H1 (cell line): Measurements from ENCODE around the gene ILF2. TPM values are rescaled to one million over a fixed set of nuclear protein-coding genes. Genes with fewer than 3 reads are reported as not detected.

Experiments
- CHD1 ChIP-seq: IDR thresholded peaks from 2 replicates; pipeline ENCODE4 v1.6.1; 2012; ENCODE audit warnings: low read depth, low read length, improper control_type of control experiment
- CHD2 ChIP-seq: IDR thresholded peaks from 2 replicates; pipeline ENCODE4 v1.6.1; 2012; ENCODE audit warnings: low read length, improper control_type of control experiment
- EGR1 ChIP-seq: IDR thresholded peaks from 2 replicates; pipeline ENCODE4 v1.6.1; 2011; ENCODE audit warnings: low read depth, low read length, borderline replicate concordance
- EP300 ChIP-seq, 2 experiments: IDR thresholded peaks; 1 replicate in 1 of 2; 2 replicates in 1 of 2; pipeline ENCODE4 v1.6.1; 2011 to 2012; ENCODE audit warnings: low read depth in 2 of 2, low read length in 2 of 2, mild to moderate bottlenecking in 2 of 2, borderline replicate concordance in 1 of 2, inconsistent platforms in 1 of 2, moderate library complexity in 1 of 2
- FOSL1 ChIP-seq: IDR thresholded peaks from 2 replicates; pipeline ENCODE4 v1.6.1; 2011; ENCODE audit warnings: mild to moderate bottlenecking, low read depth, low read length, moderate library complexity; ENCODE audit not compliant: insufficient read depth
- GABPA ChIP-seq: IDR thresholded peaks from 2 replicates; pipeline ENCODE4 v1.6.1; 2011; ENCODE audit warnings: mild to moderate bottlenecking, low read length, moderate library complexity, borderline replicate concordance; ENCODE audit not compliant: insufficient read depth
- KDM1A ChIP-seq: fragments of 200-600, 300-600 bp; sonication (generic); IDR thresholded peaks from 2 replicates; pipeline ENCODE4 v1.7.1; 2016; ENCODE audit warnings: mild to moderate bottlenecking, low read length, borderline replicate concordance
- KDM4A ChIP-seq: IDR thresholded peaks from one replicate; pipeline ENCODE4 v1.7.1; 2012; ENCODE audit warnings: low read depth, mild to moderate bottlenecking, moderate library complexity, low read length, inconsistent platforms; ENCODE audit not compliant: severe bottlenecking
- RFX5 ChIP-seq: IDR thresholded peaks from 2 replicates; pipeline ENCODE4 v1.6.1; 2011; ENCODE audit warnings: low read depth, low read length, improper control_type of control experiment, borderline replicate concordance
- RXRA ChIP-seq: IDR thresholded peaks from 2 replicates; pipeline ENCODE4 v1.6.1; 2011; ENCODE audit warnings: low read depth, mild to moderate bottlenecking, low read length, moderate library complexity; ENCODE audit not compliant: insufficient read depth
- SIRT6 ChIP-seq: IDR thresholded peaks from one replicate; pipeline ENCODE4 v1.7.1; 2012; ENCODE audit warnings: low read length, inconsistent platforms
- SUZ12 ChIP-seq: fragments of 200-600 bp; sonication (generic); IDR thresholded peaks from 2 replicates; pipeline ENCODE4 v1.6.1; 2012; ENCODE audit warnings: mild to moderate bottlenecking, inconsistent platforms, low read length, moderate library complexity, mixed read lengths
- TBP ChIP-seq: IDR thresholded peaks from 2 replicates; pipeline ENCODE4 v1.6.1; 2011; ENCODE audit warnings: low read depth, low read length, improper control_type of control experiment
- TCF12 ChIP-seq: IDR thresholded peaks from 2 replicates; pipeline ENCODE4 v1.6.1; 2011; ENCODE audit warnings: low read depth, mild to moderate bottlenecking, low read length
- TEAD4 ChIP-seq: IDR thresholded peaks from 2 replicates; pipeline ENCODE4 v1.6.1; 2012; ENCODE audit warnings: low read depth, low read length, inconsistent platforms, mixed read lengths
- YY1 ChIP-seq: IDR thresholded peaks from 2 replicates; pipeline ENCODE4 v1.6.1; 2011; ENCODE audit warnings: low read depth, mild to moderate bottlenecking, low read length
- ZNF274 ChIP-seq: IDR thresholded peaks from 2 replicates; pipeline ENCODE4 v1.7.0; 2012; ENCODE audit warnings: low read length, borderline replicate concordance; ENCODE audit errors: extremely low read depth
- polyA plus RNA-seq, 7 experiments: library from polyadenylated mRNA; depleted of rRNA in 3 of 7; stranded (reverse) in 5 of 7; unstranded in 2 of 7; fragments of >200 nt in 5 of 7; fragments of 200-250 nt in 2 of 7; gene quantifications; 1 replicate in 5 of 7; 2 replicates in 1 of 7; 4 replicates in 1 of 7; pipeline versions ENCODE4 v1.2.1 to v1.2.3, GENCODE V29; 2011 to 2013; ENCODE audit warnings: missing spikeins in 2 of 7, mixed read lengths in 2 of 7
- total RNA-seq: library from RNA; stranded (reverse); fragmentation: NEBNext Ultra II Directional; extraction: Animal tissue kit (Norgen Biotek cat#: 25700); gene quantifications from 2 replicates; pipeline ENCODE4 v1.2.1, GENCODE V29; 2021
- TF ChIP-seq, protein P1 (sequence below): IDR thresholded peaks from 2 replicates; pipeline ENCODE4 v1.6.1; 2012; ENCODE audit warnings: inconsistent platforms
- TF ChIP-seq, protein P2 (sequence below): IDR thresholded peaks from 2 replicates; pipeline ENCODE4 v1.6.1; 2011; ENCODE audit warnings: low read depth, mild to moderate bottlenecking, low read length; ENCODE audit not compliant: insufficient read depth
- TF ChIP-seq, protein P3 (sequence below): IDR thresholded peaks from 2 replicates; pipeline ENCODE4 v1.6.1; 2012; ENCODE audit warnings: low read length, inconsistent platforms

ILF2 gene
- total and polyA plus RNA-seq, 2 of the 8 experiments (the other 6 are each of a cell fraction or from before 2014, with no cell fraction given), result 389 to 474 TPM

- TF ChIP-seq, protein P1, sequence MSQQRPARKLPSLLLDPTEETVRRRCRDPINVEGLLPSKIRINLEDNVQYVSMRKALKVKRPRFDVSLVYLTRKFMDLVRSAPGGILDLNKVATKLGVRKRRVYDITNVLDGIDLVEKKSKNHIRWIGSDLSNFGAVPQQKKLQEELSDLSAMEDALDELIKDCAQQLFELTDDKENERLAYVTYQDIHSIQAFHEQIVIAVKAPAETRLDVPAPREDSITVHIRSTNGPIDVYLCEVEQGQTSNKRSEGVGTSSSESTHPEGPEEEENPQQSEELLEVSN, result peak; percentile 37
- TF ChIP-seq GABPA (no peak), RFX5 (no peak), KDM1A (no peak), TBP (peak; percentile 83), EP300 (IDR thresholded peaks at IDR 0.05; ENCODE audit: borderline replicate concordance in 1 of 2, low read depth in 2 of 2, low read length in 2 of 2) (no peak), KDM4A (peak; percentile 27), RXRA (no peak), FOSL1 (no peak), YY1 (peak; percentile 100), CHD1 (peak; percentile 28; the same call in 1 of the 2 replicates), SIRT6 (no peak), TCF12 (no peak), SUZ12 (no peak), CHD2 (no peak), TEAD4 (peak; percentile 82), ZNF274 (no peak), EGR1 (no peak; the same call in 1 of the 2 replicates)
- TF ChIP-seq, protein P2, sequence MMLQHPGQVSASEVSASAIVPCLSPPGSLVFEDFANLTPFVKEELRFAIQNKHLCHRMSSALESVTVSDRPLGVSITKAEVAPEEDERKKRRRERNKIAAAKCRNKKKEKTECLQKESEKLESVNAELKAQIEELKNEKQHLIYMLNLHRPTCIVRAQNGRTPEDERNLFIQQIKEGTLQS, result no peak
- TF ChIP-seq, protein P3, sequence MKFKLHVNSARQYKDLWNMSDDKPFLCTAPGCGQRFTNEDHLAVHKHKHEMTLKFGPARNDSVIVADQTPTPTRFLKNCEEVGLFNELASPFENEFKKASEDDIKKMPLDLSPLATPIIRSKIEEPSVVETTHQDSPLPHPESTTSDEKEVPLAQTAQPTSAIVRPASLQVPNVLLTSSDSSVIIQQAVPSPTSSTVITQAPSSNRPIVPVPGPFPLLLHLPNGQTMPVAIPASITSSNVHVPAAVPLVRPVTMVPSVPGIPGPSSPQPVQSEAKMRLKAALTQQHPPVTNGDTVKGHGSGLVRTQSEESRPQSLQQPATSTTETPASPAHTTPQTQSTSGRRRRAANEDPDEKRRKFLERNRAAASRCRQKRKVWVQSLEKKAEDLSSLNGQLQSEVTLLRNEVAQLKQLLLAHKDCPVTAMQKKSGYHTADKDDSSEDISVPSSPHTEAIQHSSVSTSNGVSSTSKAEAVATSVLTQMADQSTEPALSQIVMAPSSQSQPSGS, result peak; percentile 98
Observed at GRCh38 chr1:153633754-153634665, 36.8 kb downstream of the ILF2 start, which contains the start of gene CHTOP (continued).
